ENCODE measurements around the gene ESYT2. TPM values are rescaled to one million over a fixed set of nuclear protein-coding genes. Genes with fewer than 3 reads are reported as not detected.

Gene ESYT2
- total RNA-seq, 2 donors from 2014 or later = 30.7 to 36.9 TPM

- H3K36me3 ChIP-seq (ENCODE audit: control insufficient read depth, insufficient read depth, low read length) = peaks cover 90% of the 10 kb centered on the region
- H3K4me1 ChIP-seq (ENCODE audit: control insufficient read depth, insufficient read depth, low read length) = no peaks in the 10 kb centered on the region
- Mint-ChIP-seq H3K4me1 (no peaks in the 10 kb centered on the region), H3K9me3 (no peaks in the 10 kb centered on the region), H3K27ac (peak overlapping the region; percentile 16), H3K36me3 (ENCODE audit: low read depth) (peaks cover 52% of the 10 kb centered on the region), H3K27me3 (ENCODE audit: insufficient read depth) (no peaks in the 10 kb centered on the region), H3K4me3 (no peak overlapping the region)
- no peak overlapping the region for H3K9ac ChIP-seq (ENCODE audit: extremely low read depth, low read length, poor library complexity, severe bottlenecking)
- WGBS, 2 experiments (ENCODE audit: insufficient coverage in 1 of 2, insufficient read length in 1 of 2) = 93 to 100% methylated on average over 1 of the region's 1 CpG
- TF ChIP-seq CTCF (conservative IDR thresholded peaks at IDR 0.05) = no peak
- DNase-seq = no peak
- H3K27me3 ChIP-seq (ENCODE audit: control insufficient read depth, insufficient read depth, low read length, poor library complexity, severe bottlenecking) = no peaks in the 10 kb centered on the region
- H3K27ac ChIP-seq (ENCODE audit: low read depth, low read length) = no peak overlapping the region
- no peak overlapping the region for H3K4me3 ChIP-seq (ENCODE audit: low read length)
- H3K9me3 ChIP-seq (ENCODE audit: control insufficient read depth, low read length) = no peaks in the 10 kb centered on the region
These were observed 145.0 kb downstream of the ESYT2 start for GRCh38 chr7:158684329-158684728.

GRCh38 chr7:158683541-158683940 lies 145.8 kb downstream of the ESYT2 start:
- no peak for TF ChIP-seq CTCF (conservative IDR thresholded peaks at IDR 0.05)
- no peaks in the 10 kb centered on the region for H3K9me3 ChIP-seq (ENCODE audit: control insufficient read depth, low read length)
- Mint-ChIP-seq H3K36me3 (ENCODE audit: low read depth) (peaks cover 53% of the 10 kb centered on the region), H3K27ac (no peak overlapping the region), H3K4me3 (no peak overlapping the region), H3K27me3 (ENCODE audit: insufficient read depth) (no peaks in the 10 kb centered on the region), H3K4me1 (no peaks in the 10 kb centered on the region), H3K9me3 (no peaks in the 10 kb centered on the region)
- peaks cover 91% of the 10 kb centered on the region for H3K36me3 ChIP-seq (ENCODE audit: control insufficient read depth, insufficient read depth, low read length)
- no peak for DNase-seq
- H3K4me3 ChIP-seq (ENCODE audit: low read length) = no peak overlapping the region
- no peak overlapping the region for H3K27ac ChIP-seq (ENCODE audit: low read depth, low read length)
- no peaks in the 10 kb centered on the region for H3K27me3 ChIP-seq (ENCODE audit: control insufficient read depth, insufficient read depth, low read length, poor library complexity, severe bottlenecking)
- H3K4me1 ChIP-seq (ENCODE audit: control insufficient read depth, insufficient read depth, low read length) = no peaks in the 10 kb centered on the region
- H3K9ac ChIP-seq (ENCODE audit: extremely low read depth, low read length, poor library complexity, severe bottlenecking) = no peak overlapping the region
- 78% methylated on average over 2 of the region's 2 CpGs; no CpG with 5 or more reads in 1 of the 2 experiments for WGBS, 2 experiments (ENCODE audit: insufficient coverage in 1 of 2, insufficient read length in 1 of 2)

GRCh38 chr7:158682456-158682855 lies 146.9 kb downstream of the ESYT2 start:
- no peaks in the 10 kb centered on the region for H3K9me3 Mint-ChIP-seq
- Histone ChIP-seq H3K36me3 (ENCODE audit: control insufficient read depth, insufficient read depth, low read length) (peaks cover 90% of the 10 kb centered on the region), H3K27ac (ENCODE audit: low read depth, low read length) (no peak overlapping the region), H3K4me1 (ENCODE audit: control insufficient read depth, insufficient read depth, low read length) (no peaks in the 10 kb centered on the region), H3K9me3 (ENCODE audit: control insufficient read depth, low read length) (no peaks in the 10 kb centered on the region), H3K27me3 (ENCODE audit: control insufficient read depth, insufficient read depth, low read length, poor library complexity, severe bottlenecking) (no peaks in the 10 kb centered on the region), H3K4me3 (ENCODE audit: low read length) (no peak overlapping the region), H3K9ac (ENCODE audit: extremely low read depth, low read length, poor library complexity, severe bottlenecking) (no peak overlapping the region)
- no peaks in the 10 kb centered on the region for H3K27me3 Mint-ChIP-seq (ENCODE audit: insufficient read depth)
- H3K36me3 Mint-ChIP-seq (ENCODE audit: low read depth) = peaks cover 42% of the 10 kb centered on the region
- no peaks in the 10 kb centered on the region for H3K4me1 Mint-ChIP-seq
- no peak overlapping the region for H3K4me3 Mint-ChIP-seq
- no peak overlapping the region for H3K27ac Mint-ChIP-seq
- DNase-seq = no peak
- TF ChIP-seq CTCF (conservative IDR thresholded peaks at IDR 0.05) = no peak

Other genes with a start within 250 kb of the ESYT2 start
- 1 to 10 TPM in 1 of 2 donors, under 1 TPM in 1; 0.69 to 1.2 TPM for gene PTPRN2, start 241.7 kb downstream of the ESYT2 start, total RNA-seq
- 10 to 100 TPM; 58.7 to 77.1 TPM for gene NCAPG2, start 124.7 kb downstream of the ESYT2 start, total RNA-seq
- 10 to 100 TPM; 18.5 to 24.2 TPM for gene DYNC2I1, start 27.0 kb upstream of the ESYT2 start, total RNA-seq